Cardiac muscle cell (in vitro differentiated cells and primary cell): ENCODE data around the gene MRPL12. TPM values are rescaled to one million over a fixed set of nuclear protein-coding genes. Genes with fewer than 3 reads are reported as not detected.

Source experiments
- DNase-seq, 2 donors: peaks; one replicate each; pipeline versions ENCODE4 v3.0.0 to v3.0.0-alpha.2; 2010 to 2017; ENCODE audit warnings: low read depth in 1 of 2, low spot score in 1 of 2
- H3K27ac ChIP-seq: fragments of 200-600 bp; sonication (generic); 2 replicates; pipeline ENCODE4 v1.5.1; 2016
- H3K27me3 ChIP-seq: fragments of 200-600 bp; sonication (generic); 2 replicates; pipeline ENCODE4 v1.6.0; 2016; ENCODE audit warnings: control low read depth
- H3K36me3 ChIP-seq: fragments of 200-600 bp; sonication (generic); 2 replicates; pipeline ENCODE4 v1.5.1; 2016; ENCODE audit warnings: control low read depth
- H3K4me1 ChIP-seq: fragments of 200-600 bp; sonication (generic); 2 replicates; pipeline ENCODE4 v1.8.1; 2017; ENCODE audit warnings: low read depth, mild to moderate bottlenecking, mixed run types
- H3K4me3 ChIP-seq: fragments of 200-600 bp; sonication (generic); 2 replicates; pipeline ENCODE4 v1.5.1; 2016; ENCODE audit warnings: mild to moderate bottlenecking
- H3K9me3 ChIP-seq: fragments of 200-600 bp; sonication (generic); 2 replicates; pipeline ENCODE4 v1.5.1; 2017; ENCODE audit warnings: low read depth, mild to moderate bottlenecking, control low read depth
- polyA plus RNA-seq: library from polyadenylated mRNA; unstranded; fragments of >200 nt; fragmentation: Nextera tagmentation; extraction: Ambion mirVana; gene quantifications from 2 replicates; pipeline ENCODE4 v1.2.1, GENCODE V29; 2016
- total RNA-seq: library from RNA; depleted of rRNA; stranded (reverse); fragments of >200 nt; gene quantifications from 2 replicates; pipeline ENCODE4 v1.2.3, GENCODE V29; 2016
- TF ChIP-seq, protein P1 (sequence below): IDR thresholded peaks from 2 replicates; pipeline ENCODE4 v1.5.1; 2012; ENCODE audit warnings: low read depth, mild to moderate bottlenecking, low read length

The MRPL12 gene
- total and polyA plus RNA-seq, 2 experiments from 2014 or later = 47.5 to 222 TPM

- Histone ChIP-seq H3K4me3 (no peak overlapping the region), H3K36me3 (peaks cover 7% of the 10 kb centered on the region), H3K4me1 (peaks cover 17% of the 10 kb centered on the region), H3K27ac (no peak overlapping the region), H3K9me3 (no peaks in the 10 kb centered on the region), H3K27me3 (no peaks in the 10 kb centered on the region)
- TF ChIP-seq, protein P1, sequence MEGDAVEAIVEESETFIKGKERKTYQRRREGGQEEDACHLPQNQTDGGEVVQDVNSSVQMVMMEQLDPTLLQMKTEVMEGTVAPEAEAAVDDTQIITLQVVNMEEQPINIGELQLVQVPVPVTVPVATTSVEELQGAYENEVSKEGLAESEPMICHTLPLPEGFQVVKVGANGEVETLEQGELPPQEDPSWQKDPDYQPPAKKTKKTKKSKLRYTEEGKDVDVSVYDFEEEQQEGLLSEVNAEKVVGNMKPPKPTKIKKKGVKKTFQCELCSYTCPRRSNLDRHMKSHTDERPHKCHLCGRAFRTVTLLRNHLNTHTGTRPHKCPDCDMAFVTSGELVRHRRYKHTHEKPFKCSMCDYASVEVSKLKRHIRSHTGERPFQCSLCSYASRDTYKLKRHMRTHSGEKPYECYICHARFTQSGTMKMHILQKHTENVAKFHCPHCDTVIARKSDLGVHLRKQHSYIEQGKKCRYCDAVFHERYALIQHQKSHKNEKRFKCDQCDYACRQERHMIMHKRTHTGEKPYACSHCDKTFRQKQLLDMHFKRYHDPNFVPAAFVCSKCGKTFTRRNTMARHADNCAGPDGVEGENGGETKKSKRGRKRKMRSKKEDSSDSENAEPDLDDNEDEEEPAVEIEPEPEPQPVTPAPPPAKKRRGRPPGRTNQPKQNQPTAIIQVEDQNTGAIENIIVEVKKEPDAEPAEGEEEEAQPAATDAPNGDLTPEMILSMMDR = no peak
- DNase-seq = no peak
Observed at GRCh38 chr17:81715872-81716673, 12.9 kb downstream of the MRPL12 start.

GRCh38 chr17:81716674-81716996, 13.5 kb downstream of the MRPL12 start:
- DNase-seq = no peak
- Histone ChIP-seq H3K27me3 (no peaks in the 10 kb centered on the region), H3K36me3 (peaks cover 7% of the 10 kb centered on the region), H3K27ac (no peak overlapping the region), H3K4me1 (peaks cover 11% of the 10 kb centered on the region), H3K4me3 (no peak overlapping the region), H3K9me3 (no peaks in the 10 kb centered on the region)
- TF ChIP-seq, protein P1 = no peak

GRCh38 chr17:81717049-81717765, 14.0 kb downstream of the MRPL12 start:
- H3K9me3 ChIP-seq = no peaks in the 10 kb centered on the region
- peaks cover 11% of the 10 kb centered on the region for H3K4me1 ChIP-seq
- no peaks in the 10 kb centered on the region for H3K27me3 ChIP-seq
- TF ChIP-seq, protein P1 = no peak
- peaks cover 7% of the 10 kb centered on the region for H3K36me3 ChIP-seq
- H3K27ac ChIP-seq = no peak overlapping the region
- no peak overlapping the region for H3K4me3 ChIP-seq
- no peak for DNase-seq

DNA sequence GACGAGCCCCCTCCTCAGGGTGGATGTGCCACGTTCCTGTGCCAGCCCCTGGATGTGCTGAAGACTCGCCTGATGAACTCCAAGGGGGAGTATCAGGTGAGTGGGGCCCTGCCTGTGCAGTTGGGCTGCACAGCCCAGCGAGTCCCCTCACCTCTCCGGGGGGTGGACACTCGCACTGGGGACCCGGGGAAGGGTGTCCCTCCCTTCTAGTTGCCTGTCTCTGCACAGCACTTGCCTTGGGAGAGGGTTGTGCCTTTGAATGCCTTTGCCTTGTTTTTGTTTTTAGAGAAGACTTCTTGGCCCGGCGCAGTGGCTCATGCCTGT, 14.6 kb downstream of the MRPL12 start:
- Histone ChIP-seq H3K27me3 (no peaks in the 10 kb centered on the region), H3K9me3 (no peaks in the 10 kb centered on the region), H3K27ac (no peak overlapping the region), H3K4me3 (no peak overlapping the region), H3K36me3 (peaks cover 7% of the 10 kb centered on the region), H3K4me1 (peaks cover 11% of the 10 kb centered on the region)
- TF ChIP-seq, protein P1 = no peak
- DNase-seq = no peak

DNA sequence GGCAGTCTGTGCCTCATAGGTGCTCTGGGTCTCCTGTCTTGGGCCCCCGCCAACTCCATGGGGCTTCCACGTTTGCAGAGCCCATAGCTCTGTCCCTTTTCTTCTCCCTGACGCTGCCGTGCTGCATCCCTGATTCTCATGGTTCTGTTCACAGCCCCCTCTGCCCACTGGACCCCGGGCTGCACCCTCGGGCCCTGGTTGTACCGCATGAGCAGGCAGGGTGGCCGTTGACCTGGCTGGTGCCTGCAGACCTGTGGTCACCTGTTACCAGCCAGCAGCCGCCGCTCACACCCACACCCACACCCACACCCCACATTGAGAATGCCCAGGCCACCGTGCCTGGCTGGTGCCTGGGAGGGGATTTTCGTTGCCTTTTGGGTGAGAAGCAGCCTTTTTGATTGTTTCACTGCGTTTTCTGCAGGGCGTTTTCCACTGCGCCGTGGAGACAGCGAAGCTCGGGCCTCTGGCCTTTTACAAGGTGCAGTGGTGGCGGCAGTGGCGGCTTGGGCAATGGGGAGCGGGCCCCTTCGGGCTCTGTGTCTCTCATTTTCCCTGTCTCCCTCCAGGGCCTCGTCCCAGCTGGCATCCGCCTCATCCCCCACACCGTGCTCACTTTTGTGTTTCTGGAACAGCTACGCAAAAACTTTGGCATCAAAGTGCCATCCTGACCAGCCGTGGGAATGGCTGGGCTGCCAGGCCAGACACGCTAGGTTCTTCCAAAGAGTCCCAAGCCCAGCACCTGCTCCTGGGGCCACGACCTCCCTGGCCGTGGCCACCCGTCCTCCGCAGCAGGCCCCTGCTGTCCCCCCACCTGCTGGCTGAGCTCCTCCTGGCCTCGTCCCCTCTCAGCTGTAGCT, 16.5 kb downstream of the MRPL12 start:
- Histone ChIP-seq H3K9me3 (no peaks in the 10 kb centered on the region), H3K4me1 (no peaks in the 10 kb centered on the region), H3K27me3 (no peaks in the 10 kb centered on the region), H3K27ac (no peak overlapping the region), H3K4me3 (no peak overlapping the region), H3K36me3 (peaks cover 7% of the 10 kb centered on the region)
- no peak for DNase-seq
- TF ChIP-seq, protein P1 = no peak
